Ascending aorta (tissue), 2 donors: ENCODE results near the gene KRT12. TPM values are rescaled to one million over a fixed set of nuclear protein-coding genes. Genes with fewer than 3 reads are reported as not detected.

Source experiments
- DNase-seq, 2 donors: peaks; one replicate each; pipeline ENCODE4 v3.0.0-alpha.2; 2019; ENCODE audit warnings: low spot score in 2 of 2
- H3K27ac ChIP-seq, 2 donors: fragments of 200-600 bp; sonication (generic); one replicate each; pipeline ENCODE4 v1.5.1; 2016 to 2017; ENCODE audit warnings: mild to moderate bottlenecking in 1 of 2
- H3K27me3 ChIP-seq: fragments of 200-600 bp; sonication (generic); one replicate; pipeline ENCODE4 v1.5.1; 2017
- H3K36me3 ChIP-seq, 2 donors: fragments of 200-600 bp; sonication (generic); one replicate each; pipeline ENCODE4 v1.5.1; 2016
- H3K4me1 ChIP-seq, 2 donors: fragments of 200-600 bp; sonication (generic); one replicate each; pipeline ENCODE4 v1.5.1; 2016 to 2017; ENCODE audit warnings: mild to moderate bottlenecking in 1 of 2
- H3K4me3 ChIP-seq, 2 donors: fragments of 200-600 bp; sonication (generic); one replicate each; pipeline ENCODE4 v1.5.1; 2016 to 2017; ENCODE audit warnings: mild to moderate bottlenecking in 1 of 2
- H3K9me3 ChIP-seq, 2 donors: fragments of 200-600 bp; sonication (generic); one replicate each; pipeline ENCODE4 v1.5.1; 2016
- CTCF ChIP-seq, 3 experiments: fragments of 200-600 bp in 2 of 3; fragments of 450-650 bp in 1 of 3; sonication (generic) in 2 of 3; IDR thresholded peaks; one replicate each; pipeline ENCODE4 v1.5.1; 2016 to 2019; ENCODE audit warnings: antibody characterized with exemption in 3 of 3, mild to moderate bottlenecking in 1 of 3, moderate library complexity in 1 of 3
- intact Hi-C: fragments of 100-400 bp; cut with DNase I; formaldehyde crosslinking; loops from one replicate; pipeline ENCODE4 v1.15.1; 2023
- total RNA-seq: library from RNA; depleted of rRNA; stranded (reverse); fragments of >200 nt; gene quantifications from one replicate; pipeline ENCODE4 v1.1.0, GENCODE V29; 2016

The KRT12 gene
- total RNA-seq, 1 donor from 2014 or later: not detected

GRCh38 chr17:40883626-40884334 is 16.8 kb upstream of the KRT12 start:
- Histone ChIP-seq H3K27ac (no peak overlapping the region), H3K4me1 (no peaks in the 10 kb centered on the region), H3K27me3 (no peaks in the 10 kb centered on the region), H3K36me3 (no peaks in the 10 kb centered on the region), H3K4me3 (no peak overlapping the region), H3K9me3 (no peaks in the 10 kb centered on the region)
- intact Hi-C loops: no loop called here
- no peak for TF ChIP-seq CTCF (IDR thresholded peaks at IDR 0.05)
- no peak for DNase-seq

GRCh38 chr17:40883031-40883430 is 16.0 kb upstream of the KRT12 start:
- H3K27me3 ChIP-seq: no peaks in the 10 kb centered on the region
- no peak for TF ChIP-seq CTCF (IDR thresholded peaks at IDR 0.05)
- no peak overlapping the region for H3K27ac ChIP-seq
- no peaks in the 10 kb centered on the region for H3K4me1 ChIP-seq
- H3K4me3 ChIP-seq: no peak overlapping the region
- no peaks in the 10 kb centered on the region for H3K36me3 ChIP-seq
- intact Hi-C loops: no loop called here
- no peak for DNase-seq
- H3K9me3 ChIP-seq: no peaks in the 10 kb centered on the region

GRCh38 chr17:40879026-40879425 is 12.0 kb upstream of the KRT12 start:
- Histone ChIP-seq H3K27me3 (no peaks in the 10 kb centered on the region), H3K27ac (no peak overlapping the region)
- no peak for TF ChIP-seq CTCF (IDR thresholded peaks at IDR 0.05)

GRCh38 chr17:40878044-40878443 is 11.0 kb upstream of the KRT12 start:
- intact Hi-C loops: no loop called here
- TF ChIP-seq CTCF (IDR thresholded peaks at IDR 0.05): no peak
- H3K4me3 ChIP-seq: no peak overlapping the region
- no peaks in the 10 kb centered on the region for H3K4me1 ChIP-seq
- no peak overlapping the region for H3K27ac ChIP-seq
- no peaks in the 10 kb centered on the region for H3K9me3 ChIP-seq
- DNase-seq: no peak
- H3K27me3 ChIP-seq: no peaks in the 10 kb centered on the region
- H3K36me3 ChIP-seq: no peaks in the 10 kb centered on the region

More at GRCh38 chr17:40879026-40879425, 12.0 kb upstream of the KRT12 start:
- Histone ChIP-seq H3K4me3 (no peak overlapping the region), H3K4me1 (no peaks in the 10 kb centered on the region), H3K9me3 (no peaks in the 10 kb centered on the region), H3K36me3 (no peaks in the 10 kb centered on the region)
- no peak for DNase-seq
- intact Hi-C loops: no loop called here

GRCh38 chr17:40873801-40874200 is 6.8 kb upstream of the KRT12 start:
- Histone ChIP-seq H3K36me3 (no peaks in the 10 kb centered on the region), H3K4me1 (no peaks in the 10 kb centered on the region), H3K9me3 (no peaks in the 10 kb centered on the region), H3K4me3 (no peak overlapping the region), H3K27me3 (no peaks in the 10 kb centered on the region), H3K27ac (no peak overlapping the region)
- no peak for TF ChIP-seq CTCF (IDR thresholded peaks at IDR 0.05)
- intact Hi-C loops: no loop called here
- no peak for DNase-seq

GRCh38 chr17:40873255-40873654 is 6.2 kb upstream of the KRT12 start:
- no peak for TF ChIP-seq CTCF (IDR thresholded peaks at IDR 0.05)
- no peaks in the 10 kb centered on the region for H3K4me1 ChIP-seq
- H3K27me3 ChIP-seq: no peaks in the 10 kb centered on the region
- no peak overlapping the region for H3K27ac ChIP-seq
- H3K9me3 ChIP-seq: no peaks in the 10 kb centered on the region
- H3K4me3 ChIP-seq: no peak overlapping the region
- H3K36me3 ChIP-seq: no peaks in the 10 kb centered on the region
- intact Hi-C loops: no loop called here
- no peak for DNase-seq
